ENCODE results near the gene RAB30.

The RAB30 gene

GRCh38 chr11:83071567-83072349 is at the start of gene RAB30:
TSS of gene RAB30 (minus strand) at chr11:83071897. CDS start at chr11:82997316, 74,581 bp downstream.
- peak; percentile 100 for DNase-seq

DNA sequence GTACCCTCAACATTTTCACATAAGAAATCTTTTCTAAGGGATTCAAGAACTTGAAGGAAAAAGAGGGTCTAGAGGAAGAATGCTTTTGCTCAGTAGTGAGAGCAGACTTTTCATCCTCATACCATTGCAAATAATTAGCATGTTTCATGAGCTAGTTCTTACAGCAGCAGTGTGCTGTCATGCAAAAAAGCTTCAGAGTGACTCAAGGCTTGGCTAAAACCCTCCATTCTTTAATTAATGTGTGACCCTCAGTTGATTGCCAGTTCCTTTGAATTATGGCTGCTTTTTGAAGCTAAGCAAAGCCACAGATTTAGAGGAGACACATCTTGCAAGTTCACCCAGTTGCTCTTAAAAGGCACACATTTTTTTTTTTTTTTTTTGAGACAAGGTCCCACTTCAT is 48.6 kb upstream of the RAB30 start:
- DNase-seq = no peak

GRCh38 chr11:83119216-83119615 is 47.5 kb upstream of the RAB30 start:
- no peak for DNase-seq

- DNase-seq = no peak
Measured at GRCh38 chr11:83118814-83119213, 47.1 kb upstream of the RAB30 start.

DNA sequence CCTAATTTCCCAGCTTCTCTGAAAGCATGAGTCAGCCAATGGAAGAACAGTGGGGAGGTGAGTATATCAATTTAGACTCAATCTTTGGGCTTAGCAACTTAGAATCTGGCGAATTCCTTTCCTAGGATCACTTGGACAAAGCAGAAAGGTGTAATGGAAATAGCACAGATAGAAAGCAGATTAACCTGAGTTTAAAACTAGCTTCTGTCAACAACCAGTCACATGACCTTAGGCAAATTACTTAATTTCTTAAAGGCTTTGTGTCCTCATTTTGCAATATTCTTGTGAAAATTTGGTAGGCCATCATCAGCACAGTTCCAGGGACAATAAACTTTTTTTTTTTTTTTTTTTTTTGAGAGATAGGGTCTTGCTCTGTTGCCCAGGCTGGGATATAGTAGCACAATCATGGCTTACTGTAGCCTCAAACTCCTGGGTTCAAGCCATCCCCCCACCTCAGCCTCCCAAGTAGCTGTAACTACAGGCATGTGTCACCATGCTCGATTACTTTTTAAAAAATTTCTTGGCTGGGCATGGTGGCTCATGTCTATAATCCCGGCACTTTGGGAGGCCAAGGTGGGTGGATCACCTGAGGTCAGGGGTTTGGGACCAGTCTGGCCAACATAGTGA is 44.4 kb upstream of the RAB30 start:
- no peak for DNase-seq

DNA sequence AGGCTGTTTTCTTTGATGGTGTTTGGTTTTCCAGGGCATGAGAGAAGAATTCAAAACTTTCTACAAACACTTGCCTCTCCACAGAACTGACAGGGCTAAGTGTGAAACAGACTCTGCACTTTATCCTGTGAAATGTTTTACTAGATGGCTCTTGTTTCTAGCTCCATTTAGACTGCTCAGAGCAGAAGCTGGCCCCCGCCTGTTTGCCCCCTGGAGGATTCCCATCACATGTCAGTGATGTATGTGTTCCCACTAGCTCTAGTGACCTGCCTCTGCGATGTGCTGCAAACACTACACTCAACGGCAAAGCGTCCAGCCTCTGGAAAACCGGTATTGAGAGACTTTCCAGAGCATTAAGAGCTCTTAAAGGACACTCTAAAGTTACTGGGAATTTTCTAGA is 43.9 kb upstream of the RAB30 start:
- DNase-seq = peak; percentile 70

DNA sequence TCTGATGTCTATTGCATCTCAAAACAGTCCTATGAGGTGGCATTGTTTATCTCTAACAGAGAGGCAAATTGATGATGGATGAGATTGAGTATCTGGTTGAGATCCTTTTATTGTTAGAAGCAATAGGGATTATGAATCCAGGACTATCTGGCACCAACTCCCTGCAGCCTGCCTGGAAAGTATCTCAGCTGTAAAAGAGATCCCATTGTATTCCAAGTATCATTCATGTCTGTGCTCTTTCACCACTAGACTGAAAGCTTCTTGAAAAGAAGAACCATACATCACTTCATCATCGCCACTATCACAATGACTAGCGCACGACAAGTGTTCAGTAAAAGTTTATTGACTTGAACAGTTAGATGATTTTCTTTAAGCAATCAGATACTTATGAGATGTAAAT is 43.3 kb upstream of the RAB30 start:
- no peak for DNase-seq

DNA sequence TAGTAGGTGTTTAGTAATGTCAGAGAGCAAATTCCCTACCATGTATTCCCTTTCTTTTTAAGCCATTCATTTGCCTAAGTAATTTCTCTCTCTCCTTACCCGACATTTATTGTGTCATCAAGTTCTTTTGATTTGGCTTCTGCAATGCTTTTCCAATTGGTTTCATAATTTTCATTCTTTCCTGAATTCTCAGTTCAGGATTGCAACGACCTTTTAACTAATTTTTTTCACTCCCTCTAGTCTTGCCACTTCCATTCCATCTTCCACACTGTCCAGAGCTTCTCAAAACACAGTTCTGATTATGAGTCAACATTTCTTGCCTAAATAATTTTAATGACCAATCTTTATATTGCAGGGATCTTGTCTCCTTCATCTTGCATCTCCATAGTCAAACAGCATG is 41.2 kb upstream of the RAB30 start:
- no peak for DNase-seq

GRCh38 chr11:83105168-83105567 is 33.5 kb upstream of the RAB30 start:
- DNase-seq = no peak

DNA sequence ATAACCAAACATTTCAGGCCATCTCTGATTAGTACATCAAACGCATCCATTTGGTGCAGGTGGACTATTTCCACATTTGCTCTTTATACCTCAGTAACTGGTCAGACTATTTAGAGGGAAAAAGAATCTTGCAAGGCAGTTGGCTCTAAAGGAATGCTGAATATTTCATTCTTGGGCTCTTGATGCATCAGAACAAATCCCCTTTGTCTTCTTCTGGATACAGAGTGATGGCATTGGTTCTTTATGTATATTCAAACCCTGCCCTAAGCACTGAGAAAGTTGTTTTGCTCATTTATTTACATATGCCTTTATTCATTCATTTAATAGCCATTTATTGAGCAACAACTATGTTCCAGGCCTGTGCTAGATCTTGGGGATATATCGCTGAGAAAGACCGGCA is 31.1 kb upstream of the RAB30 start:
- no peak for DNase-seq

- no peak for DNase-seq
Measured at GRCh38 chr11:83097429-83098075, 25.9 kb upstream of the RAB30 start.

DNA sequence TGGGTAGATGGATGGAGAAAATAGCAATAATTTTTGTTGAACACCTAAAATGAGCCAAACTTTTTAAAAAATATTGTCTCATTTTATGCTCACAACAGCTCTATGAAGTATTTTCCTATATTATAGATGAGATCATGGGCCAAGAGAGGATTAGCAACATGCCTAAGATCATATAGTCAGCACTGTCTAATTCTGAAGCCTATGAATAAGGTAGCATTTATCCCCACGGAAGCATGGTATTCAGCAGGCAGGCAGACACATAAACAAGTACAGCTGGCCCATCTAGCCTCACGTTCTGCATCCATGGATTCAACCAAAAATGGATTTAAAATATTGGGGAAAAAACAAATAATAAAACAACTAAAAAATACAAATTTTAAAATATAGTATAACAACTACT is 21.9 kb upstream of the RAB30 start:
- DNase-seq = no peak

DNA sequence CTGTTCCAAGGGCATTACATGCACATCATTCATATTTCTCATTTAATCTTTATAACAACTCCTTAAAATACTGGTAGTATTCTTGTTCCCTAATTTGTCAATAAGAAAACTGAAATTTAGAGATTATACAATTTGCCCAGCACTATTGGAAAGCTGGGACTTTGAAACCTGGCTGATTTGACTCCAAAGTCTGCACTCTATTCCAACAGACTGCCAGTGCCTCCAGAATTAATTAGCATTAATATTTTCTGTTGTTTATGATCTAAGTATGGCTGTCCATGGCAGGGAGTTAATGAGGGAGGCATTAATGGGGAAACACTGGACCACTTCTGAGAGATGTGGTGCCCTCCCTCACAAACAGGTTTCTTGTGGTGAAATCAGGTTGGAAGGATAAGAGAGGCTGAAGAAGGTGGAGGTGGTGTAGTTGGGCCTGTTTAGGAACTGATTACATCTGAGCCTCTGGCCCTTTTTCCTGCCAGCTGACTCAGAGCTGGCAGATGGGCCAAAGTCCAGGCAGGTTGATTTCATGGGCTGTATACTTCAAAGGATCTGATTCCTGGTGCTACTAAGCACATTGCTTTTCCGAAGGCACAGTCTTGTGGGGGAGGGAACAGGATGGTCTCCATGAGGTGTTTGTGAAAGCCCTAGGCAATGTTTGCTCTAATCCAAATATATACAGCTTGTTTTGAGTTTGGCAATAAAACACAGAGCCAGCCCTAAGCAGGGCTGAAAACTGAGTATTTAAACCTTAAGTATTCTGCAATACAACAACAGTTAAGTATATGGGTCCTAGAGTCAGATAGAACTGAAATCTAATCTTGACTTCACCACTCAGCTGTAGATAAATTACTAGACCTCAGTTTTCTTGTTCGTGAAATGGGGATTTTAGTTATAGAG is 21.0 kb upstream of the RAB30 start:
- peak; percentile 93 for DNase-seq

- DNase-seq = no peak
Measured at GRCh38 chr11:83088965-83089364, 17.3 kb upstream of the RAB30 start.

DNA sequence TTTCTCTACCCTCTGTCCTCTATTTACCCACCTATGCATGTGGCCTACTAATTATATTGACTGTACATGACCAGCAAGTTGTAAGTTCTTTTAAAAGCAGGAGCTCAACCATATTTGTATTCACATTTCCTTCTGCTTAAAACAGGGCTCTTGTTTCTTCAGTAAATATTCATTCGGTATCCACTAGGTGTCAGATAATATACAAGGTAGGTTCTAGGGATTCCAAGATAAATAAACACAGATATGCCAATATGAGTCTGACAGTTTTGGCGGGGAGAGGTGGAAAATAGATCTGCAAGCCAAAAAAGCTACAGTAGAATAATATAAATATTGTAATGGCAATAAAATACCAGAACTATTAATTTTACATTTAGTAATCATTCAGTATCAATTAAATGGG is 15.3 kb upstream of the RAB30 start:
- DNase-seq = no peak

DNA sequence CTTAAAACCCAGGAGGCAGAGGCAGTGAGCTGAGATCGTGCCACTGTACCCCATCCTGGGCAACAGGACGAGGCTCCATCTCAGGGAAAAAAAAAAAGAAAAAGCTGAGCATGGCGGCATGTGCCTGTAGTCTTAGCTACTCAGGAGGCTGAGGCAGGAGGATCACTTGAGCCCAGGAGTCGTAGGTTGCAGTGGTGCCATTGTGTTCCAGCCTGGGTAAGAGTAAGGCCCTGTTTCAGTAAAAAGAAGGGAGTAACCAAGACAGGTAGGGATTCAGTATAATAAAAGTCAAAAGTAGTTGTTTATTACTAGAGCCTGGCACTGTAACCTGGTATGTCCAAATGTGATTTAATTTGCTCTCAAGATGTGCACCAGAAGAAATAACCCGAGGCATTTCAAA is 8.1 kb upstream of the RAB30 start:
- no peak for DNase-seq

GRCh38 chr11:83078269-83078668 is 6.6 kb upstream of the RAB30 start:
- no peak for DNase-seq

- DNase-seq = no peak
Measured at GRCh38 chr11:83073884-83074283, 2.2 kb upstream of the RAB30 start.

DNA sequence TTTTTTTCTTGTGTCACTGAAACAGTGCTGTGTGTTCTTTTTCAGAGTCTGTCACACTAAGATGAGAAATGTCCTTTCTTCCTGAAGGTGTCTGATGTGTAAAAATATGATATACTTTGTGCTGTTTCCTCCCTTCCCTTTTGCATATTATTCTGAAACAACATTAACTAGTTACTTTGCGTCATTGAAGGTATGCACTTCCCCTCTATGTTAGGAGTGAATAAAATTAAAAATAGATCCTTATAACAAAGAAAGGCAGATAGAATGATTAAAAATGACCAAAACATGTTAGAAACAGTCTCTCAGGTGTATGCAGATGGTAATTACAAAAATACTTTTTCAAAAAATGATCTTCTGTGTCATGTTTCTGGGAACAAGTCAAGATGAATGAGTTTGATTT is 1.6 kb upstream of the RAB30 start:
- DNase-seq = no peak

GRCh38 chr11:83072350-83073242 is 899 bp upstream of the RAB30 start:
- DNase-seq = no peak

DNA sequence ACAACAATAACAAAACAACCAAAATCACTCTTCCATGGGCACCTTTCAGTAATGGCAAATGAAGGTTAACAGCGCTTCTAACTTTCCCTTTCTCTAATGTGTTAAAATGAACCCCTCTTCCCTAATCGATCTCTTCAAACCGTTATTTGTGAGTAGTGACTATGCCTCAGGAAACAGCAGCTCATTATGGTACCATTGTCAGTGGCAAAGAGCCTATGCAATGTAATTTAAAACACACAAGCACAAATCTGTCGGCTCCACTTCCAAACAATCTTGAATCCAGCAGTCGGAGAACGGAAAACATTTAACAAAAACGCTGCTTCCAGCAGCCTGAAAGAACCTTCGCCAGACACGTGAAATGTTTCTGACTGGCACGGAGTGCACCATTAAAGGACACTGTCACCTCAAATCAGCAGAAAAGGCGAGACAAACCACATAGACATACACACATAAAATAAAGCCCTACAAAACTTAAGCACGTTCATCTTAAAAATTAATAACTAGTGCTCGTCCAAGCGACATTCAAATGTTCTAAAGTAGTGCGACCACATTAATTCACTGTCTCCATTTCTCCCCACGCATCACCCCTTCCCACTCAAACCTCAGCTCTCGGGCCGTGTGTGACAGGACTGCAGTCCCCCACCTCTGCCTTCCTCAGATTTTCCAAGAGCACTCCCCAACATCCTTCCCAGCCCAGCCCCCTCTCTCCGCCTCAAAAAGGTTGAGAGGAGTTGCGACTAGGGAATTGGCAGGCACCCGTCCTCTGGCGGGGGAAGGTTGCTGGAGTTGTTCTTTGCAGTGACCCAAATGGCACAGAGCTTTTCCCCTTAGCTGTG is 748 bp downstream of the RAB30 start:
- DNase-seq = no peak

All from islet precursor cell (in vitro differentiated cells).